Measurements from ENCODE around the gene TCF25.
"Not testable (repeated sequence)": the region's sequence is repeated elsewhere in the genome, so short reads cannot be mapped to it uniquely, and the experiment has no call there.

TCF25 gene

DNA sequence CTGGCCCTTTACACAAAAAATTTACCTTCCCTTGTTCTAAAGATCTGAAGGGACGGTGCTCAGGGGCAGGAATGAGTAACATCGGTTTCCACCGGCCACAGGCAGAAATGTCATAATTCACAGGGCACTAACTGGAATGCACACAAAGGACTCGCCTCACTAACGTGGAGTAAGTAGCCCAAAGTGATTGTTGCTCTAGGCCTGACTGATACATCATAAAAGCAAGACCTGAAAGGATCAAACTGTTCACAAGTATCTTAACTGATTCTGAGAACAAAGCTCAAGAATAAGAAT, 8.9 kb upstream of the TCF25 start:
- H3K27ac ChIP-seq = no peak overlapping the region
- no peak for DNase-seq (ENCODE audit: low read depth, low spot score)
- H3K9me3 ChIP-seq (ENCODE audit: low read depth, low read length) = no peaks in the 10 kb centered on the region
- no peak overlapping the region for H3K9ac ChIP-seq (ENCODE audit: insufficient read length)
- no peaks in the 10 kb centered on the region for H3K36me3 ChIP-seq (ENCODE audit: insufficient read depth, low read length)
- no peak for TF ChIP-seq POLR2AphosphoS5 (IDR thresholded peaks at IDR 0.05; ENCODE audit: borderline replicate concordance, low read depth, low read length)
- no peak for TF ChIP-seq EZH2 (IDR thresholded peaks at IDR 0.05)
- no peak for TF ChIP-seq FOXP2 (optimal IDR thresholded peaks at IDR 0.05; ENCODE audit: control extremely low read depth, extremely low read length, insufficient read depth)
- H3K4me3 ChIP-seq = no peak overlapping the region

DNA sequence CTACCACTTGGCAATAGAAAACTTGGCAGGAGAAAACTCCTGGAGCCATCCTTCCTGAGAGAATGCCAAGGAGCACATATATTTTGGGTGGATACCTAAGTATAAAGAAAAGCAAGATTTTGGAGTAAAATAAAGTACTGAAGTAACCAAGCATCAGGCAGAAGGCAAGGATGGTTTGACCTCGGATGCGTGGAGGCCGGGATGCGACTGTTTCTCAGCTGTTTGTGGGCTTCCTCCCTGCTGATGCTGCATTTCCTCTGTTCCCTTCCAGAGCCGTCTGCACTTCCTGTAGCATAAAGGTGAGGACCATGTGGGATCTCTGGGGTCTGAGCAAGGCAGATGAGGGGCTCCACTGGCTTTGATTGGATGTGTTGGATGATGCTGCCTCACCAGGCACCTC, 5.5 kb upstream of the TCF25 start:
- no peak overlapping the region for H3K9ac ChIP-seq (ENCODE audit: insufficient read length)
- no peak overlapping the region for H3K4me3 ChIP-seq
- no peak for DNase-seq (ENCODE audit: low read depth, low spot score)
- no peaks in the 10 kb centered on the region for H3K9me3 ChIP-seq (ENCODE audit: low read depth, low read length)
- H3K36me3 ChIP-seq (ENCODE audit: insufficient read depth, low read length) = no peaks in the 10 kb centered on the region
- TF ChIP-seq FOXP2 (optimal IDR thresholded peaks at IDR 0.05; ENCODE audit: control extremely low read depth, extremely low read length, insufficient read depth) = no peak
- no peak overlapping the region for H3K27ac ChIP-seq

DNA sequence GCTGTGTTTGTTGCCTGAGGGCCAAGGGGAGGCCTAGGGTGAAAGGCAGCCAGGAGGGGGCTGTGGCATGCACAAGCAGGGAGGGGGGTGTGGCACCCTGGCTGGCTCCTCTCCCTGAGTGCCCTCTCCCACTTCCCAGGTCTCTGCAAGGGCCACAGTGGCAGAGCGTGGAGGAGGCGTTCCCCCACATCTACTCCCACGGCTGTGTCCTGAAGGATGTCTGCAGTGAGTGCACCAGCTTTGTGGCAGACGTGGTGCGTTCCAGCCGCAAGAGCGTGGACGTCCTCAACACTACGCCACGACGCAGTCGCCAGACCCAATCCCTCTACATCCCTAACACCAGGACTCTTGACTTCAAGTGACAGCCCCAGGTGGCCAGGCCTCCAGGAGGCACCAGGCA, 3.5 kb upstream of the TCF25 start:
- no peaks in the 10 kb centered on the region for H3K9me3 ChIP-seq (ENCODE audit: low read depth, low read length)
- H3K36me3 ChIP-seq (ENCODE audit: insufficient read depth, low read length) = peaks cover 5% of the 10 kb centered on the region
- TF ChIP-seq FOXP2 (optimal IDR thresholded peaks at IDR 0.05; ENCODE audit: control extremely low read depth, extremely low read length, insufficient read depth) (no peak), EZH2 (IDR thresholded peaks at IDR 0.05) (no peak), POLR2AphosphoS5 (IDR thresholded peaks at IDR 0.05; ENCODE audit: borderline replicate concordance, low read depth, low read length) (no peak)
- DNase-seq (ENCODE audit: low read depth, low spot score) = no peak
- H3K9ac ChIP-seq (ENCODE audit: insufficient read length) = no peak overlapping the region
- no peak overlapping the region for H3K4me3 ChIP-seq
- no peak overlapping the region for H3K27ac ChIP-seq

DNA sequence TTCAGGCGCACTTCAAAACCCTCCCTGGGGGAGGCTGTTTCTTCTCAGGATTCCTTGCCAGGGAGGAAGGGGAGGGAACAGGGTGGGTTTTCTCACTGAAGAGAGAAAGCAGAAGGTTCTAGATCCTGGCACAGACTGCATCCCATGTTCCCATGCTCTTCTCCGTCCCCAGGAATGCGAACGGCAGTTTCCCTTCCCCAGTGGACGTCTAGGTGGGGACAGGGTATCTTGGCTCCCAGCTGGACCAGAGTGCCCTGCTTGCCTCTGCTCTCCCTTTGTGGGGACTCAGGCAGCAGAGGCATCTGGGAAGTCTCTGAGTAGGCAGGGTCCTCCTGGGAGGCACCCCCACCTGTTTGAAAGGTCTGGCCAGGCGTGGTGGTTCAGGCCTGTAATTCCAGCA, 3.0 kb upstream of the TCF25 start:
- H3K9ac ChIP-seq (ENCODE audit: insufficient read length) = no peak overlapping the region
- no peaks in the 10 kb centered on the region for H3K9me3 ChIP-seq (ENCODE audit: low read depth, low read length)
- no peak for DNase-seq (ENCODE audit: low read depth, low spot score)
- no peak for TF ChIP-seq EZH2 (IDR thresholded peaks at IDR 0.05)
- TF ChIP-seq FOXP2 (optimal IDR thresholded peaks at IDR 0.05; ENCODE audit: control extremely low read depth, extremely low read length, insufficient read depth) = no peak
- H3K27ac ChIP-seq = no peak overlapping the region
- peaks cover 9% of the 10 kb centered on the region for H3K36me3 ChIP-seq (ENCODE audit: insufficient read depth, low read length)
- H3K4me3 ChIP-seq = no peak overlapping the region

DNA sequence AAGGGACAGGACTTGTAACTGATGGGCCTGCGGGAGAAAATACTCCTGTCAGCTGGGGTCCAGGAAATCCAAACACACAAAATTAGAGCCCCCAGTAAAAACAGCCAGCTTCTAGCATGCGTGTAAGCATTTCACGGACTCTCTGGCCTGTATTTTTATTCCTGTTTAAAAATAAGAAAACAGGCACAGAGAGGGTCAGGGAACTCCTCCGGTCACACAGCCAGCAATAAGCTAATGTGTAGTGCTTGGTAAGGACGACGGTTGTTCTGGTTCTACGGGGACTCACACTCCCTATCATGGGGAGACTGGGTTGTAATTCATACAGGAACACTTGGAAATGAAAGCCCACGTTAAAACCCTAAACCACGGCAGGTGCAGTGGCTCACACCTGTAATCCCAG, 1.5 kb upstream of the TCF25 start:
- H3K9ac ChIP-seq (ENCODE audit: insufficient read length) = no peak overlapping the region
- H3K4me3 ChIP-seq = no peak overlapping the region
- TF ChIP-seq FOXP2 (optimal IDR thresholded peaks at IDR 0.05; ENCODE audit: control extremely low read depth, extremely low read length, insufficient read depth) (no peak), EZH2 (IDR thresholded peaks at IDR 0.05) (no peak), POLR2AphosphoS5 (IDR thresholded peaks at IDR 0.05; ENCODE audit: borderline replicate concordance, low read depth, low read length) (no peak)
- no peak for DNase-seq (ENCODE audit: low read depth, low spot score)
- peaks cover 14% of the 10 kb centered on the region for H3K36me3 ChIP-seq (ENCODE audit: insufficient read depth, low read length)
- H3K27ac ChIP-seq = no peak overlapping the region
- no peaks in the 10 kb centered on the region for H3K9me3 ChIP-seq (ENCODE audit: low read depth, low read length)

DNA sequence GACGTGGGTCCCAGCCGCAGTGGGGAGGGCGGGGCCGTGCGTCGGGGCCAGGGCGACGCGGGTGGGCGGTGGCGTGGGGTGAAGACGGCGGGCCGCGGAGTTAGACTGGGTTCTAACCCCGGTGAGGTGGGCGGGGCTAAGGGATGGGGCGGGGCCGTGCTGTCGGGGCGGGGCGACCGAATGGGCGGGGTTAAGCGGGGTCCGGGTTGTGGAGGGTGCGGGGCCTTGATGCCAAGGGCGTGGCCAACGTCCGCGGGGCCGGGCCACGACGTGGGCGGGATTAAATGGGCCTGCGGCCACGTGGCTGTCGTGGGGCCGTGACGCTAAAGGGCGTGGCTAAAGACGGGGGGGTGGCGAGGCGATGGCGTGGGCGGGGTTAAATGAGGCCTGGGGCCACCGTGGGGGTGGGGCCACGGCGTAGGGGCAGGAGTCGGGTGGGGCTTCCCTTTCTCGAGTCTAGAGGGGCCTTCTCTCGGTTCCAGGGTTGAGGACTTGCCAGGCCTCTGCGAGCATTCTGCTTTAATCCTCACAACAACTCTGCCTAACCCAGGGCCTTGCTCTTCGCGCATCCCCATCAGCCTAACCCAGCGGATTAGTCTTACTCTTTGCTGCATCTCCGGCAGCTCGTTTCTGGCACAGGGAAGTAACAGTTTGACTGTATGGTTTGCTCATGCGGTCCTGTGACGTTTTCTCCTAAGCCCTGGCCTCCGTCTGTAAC, 739 bp downstream of the TCF25 start:
- H3K9me3 ChIP-seq (ENCODE audit: low read depth, low read length) = no peaks in the 10 kb centered on the region
- H3K36me3 ChIP-seq (ENCODE audit: insufficient read depth, low read length) = peaks cover 22% of the 10 kb centered on the region
- H3K27ac ChIP-seq = peak overlapping the region; percentile 97
- peak overlapping the region; percentile 59 for H3K9ac ChIP-seq (ENCODE audit: insufficient read length)
- H3K4me3 ChIP-seq = peak overlapping the region; percentile 84
- no peak for TF ChIP-seq FOXP2 (optimal IDR thresholded peaks at IDR 0.05; ENCODE audit: control extremely low read depth, extremely low read length, insufficient read depth)
- TF ChIP-seq POLR2AphosphoS5 (IDR thresholded peaks at IDR 0.05; ENCODE audit: borderline replicate concordance, low read depth, low read length) = no peak
- no peak for TF ChIP-seq EZH2 (IDR thresholded peaks at IDR 0.05)
- peak; percentile 30 for DNase-seq (ENCODE audit: low read depth, low spot score)

DNA sequence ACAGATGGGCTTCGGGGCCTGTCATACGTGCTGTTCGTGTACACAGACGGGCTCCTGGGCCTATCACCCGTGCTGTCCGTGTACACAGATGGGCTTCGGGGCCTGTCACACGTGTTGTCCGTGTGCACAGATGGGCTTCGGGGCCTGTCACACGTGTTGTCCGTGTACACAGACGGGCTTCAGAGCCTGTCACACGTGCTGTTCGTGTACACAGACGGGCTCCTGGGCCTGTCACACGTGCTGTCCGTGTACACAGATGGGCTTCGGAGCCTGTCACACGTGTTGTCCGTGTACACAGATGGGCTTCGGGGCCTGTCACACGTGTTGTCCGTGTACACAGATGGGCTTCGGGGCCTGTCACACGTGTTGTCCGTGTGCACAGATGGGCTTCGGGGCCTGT, 5.7 kb downstream of the TCF25 start:
- not testable (repeated sequence) for H3K9ac ChIP-seq (ENCODE audit: insufficient read length); H3K4me3 ChIP-seq; DNase-seq (ENCODE audit: low read depth, low spot score); H3K27ac ChIP-seq; H3K9me3 ChIP-seq (ENCODE audit: low read depth, low read length)
- peaks cover 37% of the 10 kb centered on the region for H3K36me3 ChIP-seq (ENCODE audit: insufficient read depth, low read length)

DNA sequence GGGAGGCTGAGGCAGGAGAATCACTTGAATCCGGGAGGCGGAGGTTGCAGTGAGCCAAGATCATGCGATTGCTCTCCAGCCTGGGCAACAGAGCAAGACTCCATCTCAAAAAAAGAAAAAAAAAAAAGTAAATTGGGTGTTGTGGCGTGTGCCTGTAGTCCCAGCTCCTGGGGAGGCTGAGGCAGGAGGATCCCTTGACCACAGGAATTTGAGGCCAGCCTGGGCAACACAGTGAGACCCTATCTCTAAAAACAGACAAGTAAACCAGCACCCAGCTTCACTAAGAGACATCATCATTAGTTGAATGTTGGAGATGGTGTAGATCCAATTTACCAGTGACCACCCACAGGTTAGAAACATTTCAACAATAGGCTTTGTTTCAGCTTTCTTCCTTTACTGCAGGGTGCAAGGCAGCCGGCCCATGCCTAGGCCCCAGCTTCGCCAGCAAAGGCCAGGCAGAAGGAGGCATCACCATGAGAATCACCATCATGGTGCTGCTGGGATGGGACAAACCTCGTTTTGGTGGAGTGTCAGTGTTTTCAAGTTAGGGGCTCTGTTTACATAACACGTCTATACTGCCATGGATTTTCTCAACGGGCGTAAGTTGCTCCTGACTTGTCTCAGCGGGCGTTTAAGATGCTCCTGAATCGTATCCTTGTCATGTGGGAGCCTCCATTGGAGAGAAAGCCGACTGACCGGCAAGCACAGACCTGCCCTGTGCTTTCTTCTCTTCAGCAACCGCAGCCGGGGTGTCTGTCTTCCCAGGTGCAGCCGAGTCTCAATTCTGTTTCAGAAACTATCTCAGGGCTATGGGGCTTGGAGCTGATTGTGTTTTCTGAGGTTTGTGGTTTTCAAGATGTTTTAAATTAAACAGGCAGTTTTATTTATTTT, 7.3 kb downstream of the TCF25 start:
- Histone ChIP-seq H3K9ac (ENCODE audit: insufficient read length) (no peak overlapping the region), H3K36me3 (ENCODE audit: insufficient read depth, low read length) (peaks cover 32% of the 10 kb centered on the region)
- DNase-seq (ENCODE audit: low read depth, low spot score) = no peak

DNA sequence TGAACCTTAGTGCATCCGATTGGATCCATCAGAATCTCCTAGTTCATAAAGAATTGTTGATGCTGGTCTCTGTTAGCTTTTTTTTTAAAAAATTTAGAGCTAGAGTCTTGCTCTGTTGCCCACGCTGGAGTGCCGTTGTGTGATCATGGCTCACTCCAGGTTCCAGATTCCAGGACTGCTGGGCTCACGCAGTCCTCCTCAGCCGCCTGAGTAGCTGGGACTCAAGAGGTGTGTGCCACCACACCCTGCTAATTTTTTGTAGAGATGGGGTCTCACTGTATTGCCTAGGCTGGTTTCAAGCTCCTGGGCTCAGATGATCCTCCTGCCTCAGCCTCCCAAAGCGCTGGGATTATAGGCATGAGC, 8.0 kb downstream of the TCF25 start:
- DNase-seq (ENCODE audit: low read depth, low spot score) = no peak
- Histone ChIP-seq H3K9ac (ENCODE audit: insufficient read length) (no peak overlapping the region), H3K9me3 (ENCODE audit: low read depth, low read length) (no peaks in the 10 kb centered on the region), H3K36me3 (ENCODE audit: insufficient read depth, low read length) (peaks cover 27% of the 10 kb centered on the region), H3K4me3 (no peak overlapping the region), H3K27ac (no peak overlapping the region)
- no peak for TF ChIP-seq EZH2 (IDR thresholded peaks at IDR 0.05)
- no peak for TF ChIP-seq FOXP2 (optimal IDR thresholded peaks at IDR 0.05; ENCODE audit: control extremely low read depth, extremely low read length, insufficient read depth)
- TF ChIP-seq POLR2AphosphoS5 (IDR thresholded peaks at IDR 0.05; ENCODE audit: borderline replicate concordance, low read depth, low read length) = no peak

More for the DNA sequence above, 7.3 kb downstream of the TCF25 start:
- Histone ChIP-seq H3K4me3 (no peak overlapping the region), H3K9me3 (ENCODE audit: low read depth, low read length) (no peaks in the 10 kb centered on the region), H3K27ac (no peak overlapping the region)
- TF ChIP-seq POLR2AphosphoS5 (IDR thresholded peaks at IDR 0.05; ENCODE audit: borderline replicate concordance, low read depth, low read length) = no peak
- TF ChIP-seq FOXP2 (optimal IDR thresholded peaks at IDR 0.05; ENCODE audit: control extremely low read depth, extremely low read length, insufficient read depth) = no peak
- no peak for TF ChIP-seq EZH2 (IDR thresholded peaks at IDR 0.05)

Data from SK-N-MC (cell line).